Stomach (tissue), 9 donors: ENCODE data around the gene IL24. TPM values are rescaled to one million over a fixed set of nuclear protein-coding genes. Genes with fewer than 3 reads are reported as not detected.
A peak's percentile ranks its signal among the peaks of the same experiment; 100 is the strongest.
"Not testable (repeated sequence)": the region's sequence is repeated elsewhere in the genome, so short reads cannot be mapped to it uniquely, and the experiment has no call there.

ENCODE experiments used
- DNase-seq, 2 donors: peaks; one replicate each; pipeline versions ENCODE4 v3.0.0 to v3.0.0-alpha.2; 2013 to 2019
- H3K27ac ChIP-seq, 5 donors: fragments of 200-600 bp in 4 of 5; sonication (generic) in 4 of 5; one replicate each; pipeline ENCODE4 v1.5.1; 2013 to 2019; ENCODE audit warnings: mild to moderate bottlenecking in 1 of 5, moderate library complexity in 1 of 5
- H3K27me3 ChIP-seq, 3 donors: fragments of 200-600 bp; sonication (generic); one replicate each; pipeline ENCODE4 v1.5.1; 2017 to 2019; ENCODE audit warnings: mixed run types in 1 of 3
- H3K36me3 ChIP-seq, 4 donors: fragments of 200-600 bp; sonication (generic); 1 replicate in 3 of 4; 2 replicates in 1 of 4; pipeline ENCODE4 v1.5.1; 2016 to 2019
- H3K4me1 ChIP-seq, 4 donors: fragments of 200-600 bp; sonication (generic); one replicate each; pipeline ENCODE4 v1.5.1; 2016 to 2019
- H3K4me3 ChIP-seq, 4 donors: fragments of 200-600 bp; sonication (generic) in 3 of 4; one replicate each; pipeline ENCODE4 v1.5.1; 2016 to 2019; ENCODE audit warnings: mild to moderate bottlenecking in 1 of 4
- H3K9me3 ChIP-seq, 4 donors: fragments of 200-600 bp; sonication (generic); one replicate each; pipeline ENCODE4 v1.5.1; 2016 to 2019
- CTCF ChIP-seq, 7 experiments: fragments of 450-650 bp in 4 of 7; fragments of 200-600 bp in 3 of 7; sonication (generic) in 3 of 7; IDR thresholded peaks; one replicate each; pipeline ENCODE4 v1.5.1; 2016 to 2019; ENCODE audit warnings: antibody characterized with exemption in 7 of 7, control low read depth in 2 of 7, mild to moderate bottlenecking in 1 of 7
- EP300 ChIP-seq: sonication (generic); formaldehyde crosslinking; IDR thresholded peaks from one replicate; pipeline ENCODE4 v1.6.1; 2017; ENCODE audit warnings: antibody characterized with exemption
- POLR2A ChIP-seq, 4 donors: fragments of 450-650 bp; IDR thresholded peaks; one replicate each; pipeline ENCODE4 v1.6.1; 2016; ENCODE audit warnings: antibody characterized with exemption in 4 of 4, control low read depth in 2 of 4, mild to moderate bottlenecking in 1 of 4, moderate library complexity in 1 of 4
- POLR2AphosphoS5 ChIP-seq, 3 donors: sonication (generic); formaldehyde crosslinking; IDR thresholded peaks; one replicate each; pipeline ENCODE4 v1.6.1; 2016; ENCODE audit warnings: antibody characterized with exemption in 3 of 3
- WGBS, 5 donors: extraction: QIAGEN DNeasy Blood & Tissue Kit in 3 of 5; methylation state at CpG; one replicate each; pipeline versions ENCODE4 v1.1.5 to v1.1.7; 2013 to 2018; 5-methylcytosine and 5-hydroxymethylcytosine counted together
- intact Hi-C: fragments of 100-400 bp; cut with DNase I; formaldehyde crosslinking; loops from one replicate; pipeline ENCODE4 v1.15.1; 2023; ENCODE audit warnings: low total_unique reads
- polyA plus RNA-seq, 3 donors: library from polyadenylated mRNA; stranded (reverse); fragments of 200-250 nt; gene quantifications; one replicate each; pipeline ENCODE4 v1.2.3, GENCODE V29; 2013
- total RNA-seq, 5 donors: library from RNA; depleted of rRNA; stranded (reverse); fragments of >200 nt; gene quantifications; one replicate each; pipeline versions ENCODE4 v1.1.0 to v1.2.3, GENCODE V29; 2014 to 2016
- donor health status: healthy with polysubstance abuse.
- donor health status: Bipolar disorder and iron deficiency.
- donor health status: healthy.

Gene IL24
- total and polyA plus RNA-seq, 8 donors: 1.00 TPM; not detected in 7

GRCh38 chr1:206921772-206922265 lies 24.6 kb downstream of the IL24 start, which contains the start of gene FCMR:
TSS of gene FCMR (minus strand) at chr1:206921941. CDS start at chr1:206921854, 87 bp downstream.
- Histone ChIP-seq H3K27ac (peak within 1 kb of the TSS; percentile 41 to 71 (median 63)), H3K9me3 (no peaks in the 10 kb centered on the region), H3K27me3 (no peaks in the 10 kb centered on the region), H3K4me1 (peaks cover 5 to 15% (median 10%) of the 10 kb centered on the region in 4 donors), H3K4me3 (peak within 1 kb of the TSS in 2 of 4 donors; percentile 20), H3K36me3 (no peaks in the 10 kb centered on the region)
- WGBS, 5 donors: 17 to 45% (median 33%) methylated on average over 7 of the region's 7 CpGs
- DNase-seq: peak in 1 of 2 donors; percentile 83
- intact Hi-C loops: no loop called here
- no peak for TF ChIP-seq EP300
- TF ChIP-seq POLR2AphosphoS5 (IDR thresholded peaks at IDR 0.05): peak in 2 of 3 donors; percentile 16 to 45
- TF ChIP-seq POLR2A (IDR thresholded peaks at IDR 0.05): no peak

- TF ChIP-seq POLR2A (IDR thresholded peaks at IDR 0.05) (no peak), EP300 (no peak), CTCF (IDR thresholded peaks at IDR 0.05) (no peak), POLR2AphosphoS5 (IDR thresholded peaks at IDR 0.05) (no peak)
- DNase-seq: no peak
- 11 to 75% (median 50%) methylated on average over 1 of the region's 1 CpG for WGBS, 5 donors
- H3K4me1 ChIP-seq: peaks cover 5 to 19% (median 12%) of the 10 kb centered on the region in 4 donors
- H3K27ac ChIP-seq: peak overlapping the region; percentile 0 to 71 (median 63)
- H3K27me3 ChIP-seq: no peaks in the 10 kb centered on the region
- intact Hi-C loops: no loop called here
- H3K4me3 ChIP-seq: no peak overlapping the region
- H3K9me3 ChIP-seq: no peaks in the 10 kb centered on the region
- no peaks in the 10 kb centered on the region for H3K36me3 ChIP-seq
These were observed 25.3 kb downstream of the IL24 start for GRCh38 chr1:206922524-206922923.

- intact Hi-C loops: no loop called here
- WGBS, 5 donors: 65 to 69% (median 66%) methylated on average over 11 to 12 of the region's 12 CpGs
- H3K27me3 ChIP-seq: no peaks in the 10 kb centered on the region
- peaks cover 5 to 23% (median 12%) of the 10 kb centered on the region in 4 donors for H3K4me1 ChIP-seq
- H3K36me3 ChIP-seq: no peaks in the 10 kb centered on the region
- no peak overlapping the region for H3K4me3 ChIP-seq
- H3K9me3 ChIP-seq: no peaks in the 10 kb centered on the region
- peak overlapping the region; percentile 0 to 71 (median 63) for H3K27ac ChIP-seq
- DNase-seq: peak in 1 of 2 donors; percentile 81
- no peak for TF ChIP-seq EP300
- TF ChIP-seq POLR2AphosphoS5 (IDR thresholded peaks at IDR 0.05): peak in 1 of 3 donors; percentile 26
These were observed 26.0 kb downstream of the IL24 start for GRCh38 chr1:206923009-206923960.

GRCh38 chr1:206923961-206924557 lies 26.8 kb downstream of the IL24 start:
- TF ChIP-seq POLR2A (IDR thresholded peaks at IDR 0.05): peak in 1 of 4 donors; percentile 14
- H3K27me3 ChIP-seq, H3K36me3 ChIP-seq, H3K4me3 ChIP-seq, intact Hi-C loops, DNase-seq, H3K9me3 ChIP-seq, H3K27ac ChIP-seq: not testable (repeated sequence)
- 87 to 97% (median 95%) methylated on average over 4 of the region's 4 CpGs for WGBS, 5 donors
- H3K4me1 ChIP-seq: peaks cover 5 to 23% (median 12%) of the 10 kb centered on the region in 4 donors

- DNase-seq: no peak
- 74 to 82% (median 81%) methylated on average over 8 of the region's 8 CpGs for WGBS, 5 donors
- Histone ChIP-seq H3K36me3 (peaks cover 0 to 10% (median 4%) of the 10 kb centered on the region in 4 donors), H3K4me1 (peaks cover 5 to 23% (median 15%) of the 10 kb centered on the region in 4 donors), H3K4me3 (no peak overlapping the region), H3K27ac (peak overlapping the region in 3 of 5 donors; percentile 10 to 57 (median 46)), H3K27me3 (no peaks in the 10 kb centered on the region), H3K9me3 (no peaks in the 10 kb centered on the region)
- intact Hi-C loops: no loop called here
- TF ChIP-seq EP300: no peak
- no peak for TF ChIP-seq POLR2AphosphoS5 (IDR thresholded peaks at IDR 0.05)
- TF ChIP-seq POLR2A (IDR thresholded peaks at IDR 0.05): no peak
- no peak for TF ChIP-seq CTCF (IDR thresholded peaks at IDR 0.05)
These were observed 27.4 kb downstream of the IL24 start for GRCh38 chr1:206924592-206925105.
